Naive thymus-derived CD4-positive, alpha-beta T cell (primary cell): ENCODE measurements around the gene NSD2. TPM values are rescaled to one million over a fixed set of nuclear protein-coding genes. Genes with fewer than 3 reads are reported as not detected.
A peak's percentile ranks its signal among the peaks of the same experiment; 100 is the strongest.
"Not testable (repeated sequence)": the region's sequence is repeated elsewhere in the genome, so short reads cannot be mapped to it uniquely, and the experiment has no call there.

Experiments used
- ATAC-seq: fragments of 150-1000 bp; cut with Tn5 transposase; 2 replicates; pipeline ENCODE4 v1.10.0; 2021; ENCODE audit warnings: mild to moderate bottlenecking, moderate library complexity
- CTCF ChIA-PET: fragments of 350-600 bp; sonication (Branson Sonifier 250); formaldehyde crosslinking; loops from one replicate; lab custom pipeline; 2021; ENCODE audit warnings: antibody characterized with exemption; lab: Charles Lee
- POLR2A ChIA-PET: fragments of 350-600 bp; sonication (Branson Sonifier 250); formaldehyde crosslinking; loops from one replicate; lab custom pipeline; 2021; ENCODE audit warnings: antibody characterized with exemption, inconsistent platforms; lab: Charles Lee
- DNase-seq, 9 donors: peaks; one replicate each; pipeline versions ENCODE4 v3.0.0 to v3.0.0-alpha.2; 2020 to 2022; ENCODE audit warnings: mixed read lengths in 1 of 9
- H3K27ac ChIP-seq: one replicate; pipeline ENCODE4 v1.7.0; 2013; ENCODE audit warnings: mild to moderate bottlenecking, low read depth, low read length, moderate library complexity
- H3K27me3 ChIP-seq, 2 donors: one replicate each; pipeline ENCODE4 v1.7.0; 2013; ENCODE audit warnings: low read length in 2 of 2, mild to moderate bottlenecking in 2 of 2, moderate library complexity in 2 of 2; ENCODE audit not compliant: control insufficient read depth in 2 of 2, insufficient read depth in 2 of 2
- H3K36me3 ChIP-seq, 3 experiments: 1 replicate in 2 of 3; 2 replicates in 1 of 3; pipeline ENCODE4 v1.7.0; 2013; ENCODE audit warnings: low read length in 3 of 3, mild to moderate bottlenecking in 3 of 3, moderate library complexity in 1 of 3; ENCODE audit not compliant: insufficient read depth in 3 of 3, control insufficient read depth in 2 of 3
- H3K4me1 ChIP-seq, 2 donors: one replicate each; pipeline ENCODE4 v1.7.0; 2013; ENCODE audit warnings: low read length in 2 of 2, mild to moderate bottlenecking in 2 of 2, moderate library complexity in 1 of 2; ENCODE audit not compliant: control insufficient read depth in 2 of 2, insufficient read depth in 2 of 2
- H3K4me3 ChIP-seq: 2 replicates; pipeline ENCODE4 v1.7.0; 2013; ENCODE audit warnings: mild to moderate bottlenecking, low read length
- H3K9me3 ChIP-seq, 3 experiments: 1 replicate in 2 of 3; 2 replicates in 1 of 3; pipeline ENCODE4 v1.7.0; 2013; ENCODE audit warnings: low read length in 3 of 3; ENCODE audit not compliant: control insufficient read depth in 2 of 3
- H3K27ac Mint-ChIP-seq, 9 donors: one replicate each; pipeline ENCODE4 v1.8.0; 2020 to 2022; ENCODE audit warnings: mixed read lengths in 9 of 9, mild to moderate bottlenecking in 8 of 9, moderate library complexity in 5 of 9, inconsistent platforms in 2 of 9
- H3K27me3 Mint-ChIP-seq, 5 donors: one replicate each; pipeline ENCODE4 v1.8.0; 2021 to 2022; ENCODE audit warnings: mixed read lengths in 5 of 5, mild to moderate bottlenecking in 1 of 5
- H3K36me3 Mint-ChIP-seq, 5 donors: one replicate each; pipeline ENCODE4 v1.8.0; 2020 to 2022; ENCODE audit warnings: mixed read lengths in 5 of 5, mild to moderate bottlenecking in 3 of 5, inconsistent platforms in 1 of 5
- H3K4me1 Mint-ChIP-seq, 7 donors: one replicate each; pipeline ENCODE4 v1.8.0; 2020 to 2022; ENCODE audit warnings: mixed read lengths in 7 of 7, mild to moderate bottlenecking in 3 of 7, inconsistent platforms in 1 of 7
- H3K4me3 Mint-ChIP-seq, 10 donors: one replicate each; pipeline ENCODE4 v1.8.0; 2020 to 2022; ENCODE audit warnings: mild to moderate bottlenecking in 10 of 10, mixed read lengths in 10 of 10, moderate library complexity in 6 of 10, inconsistent platforms in 2 of 10
- H3K9me3 Mint-ChIP-seq, 11 donors: one replicate each; pipeline ENCODE4 v1.8.0; 2020 to 2022; ENCODE audit warnings: mixed read lengths in 11 of 11, mild to moderate bottlenecking in 4 of 11, inconsistent platforms in 1 of 11, moderate library complexity in 1 of 11
- intact Hi-C, 2 donors: fragments of 100-400 bp; cut with micrococcal nuclease; formaldehyde crosslinking; loops; one replicate each; pipeline ENCODE4 v1.15.1; 2023
- polyA plus RNA-seq, 2 donors: library from polyadenylated mRNA; unstranded; fragments of 300-500 nt; fragmentation: Illumina TruSeq; gene quantifications; one replicate each; pipeline ENCODE4 v1.2.3, GENCODE V29; 2021
- total RNA-seq, 6 experiments: library from RNA in 5 of 6; stranded (reverse) in 5 of 6; gene quantifications; 1 replicate in 5 of 6; 2 replicates in 1 of 6; pipeline ENCODE4 v1.2.3 and lab custom pipeline; 2021 to 2026

NSD2 gene
- total and polyA plus RNA-seq, 7 experiments from 2014 or later = 2.7 to 207 (median 37.3) TPM

DNA sequence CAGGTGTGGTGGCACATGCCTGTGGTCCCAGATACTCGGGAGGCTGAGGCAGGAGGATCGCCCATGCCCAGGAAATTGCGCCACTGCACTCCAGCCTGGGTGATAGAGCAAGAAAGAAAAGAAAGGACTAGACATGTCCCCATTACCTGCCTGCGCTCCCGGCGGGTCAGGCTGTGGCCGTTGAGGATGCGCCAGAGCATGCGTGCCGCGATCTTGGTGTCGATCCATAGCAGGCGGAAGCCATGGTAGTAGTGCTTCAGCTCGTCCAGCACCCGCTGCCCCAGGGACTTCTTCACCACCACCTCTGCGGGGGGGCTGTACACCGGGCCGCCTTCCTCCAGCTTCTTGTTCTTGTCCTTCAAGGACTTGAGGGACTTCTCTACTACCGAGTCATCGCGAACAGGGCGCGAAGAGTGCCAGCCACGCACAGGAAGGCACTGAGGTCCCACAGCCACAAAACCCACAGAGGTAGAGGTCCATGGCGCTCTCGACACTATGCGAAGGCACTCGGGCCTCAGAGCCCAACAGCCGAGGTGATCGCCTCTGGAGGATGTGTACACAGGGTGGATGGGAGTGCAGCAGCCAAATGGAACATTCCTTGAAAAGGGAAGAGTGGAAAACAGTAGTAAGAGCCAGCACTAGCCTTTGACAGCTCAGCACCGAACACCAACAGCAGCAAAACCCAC, 29.8 kb upstream of the NSD2 start:
- H3K36me3 ChIP-seq = peaks cover 0 to 51% (median 13%) of the 10 kb centered on the region in 3 experiments
- H3K4me3 Mint-ChIP-seq = no peak overlapping the region
- CTCF ChIA-PET = no interaction called here
- no peak overlapping the region for H3K4me3 ChIP-seq
- H3K27me3 Mint-ChIP-seq = no peaks in the 10 kb centered on the region
- H3K9me3 Mint-ChIP-seq = no peaks in the 10 kb centered on the region
- no peaks in the 10 kb centered on the region for H3K4me1 ChIP-seq
- DNase-seq (no peak), ATAC-seq (no peak)
- intact Hi-C loops = no loop called here
- H3K4me1 Mint-ChIP-seq = peaks cover 4 to 26% (median 14%) of the 10 kb centered on the region in 7 donors
- peaks cover 8 to 32% (median 20%) of the 10 kb centered on the region in 5 donors for H3K36me3 Mint-ChIP-seq
- no peaks in the 10 kb centered on the region for H3K27me3 ChIP-seq
- POLR2A ChIA-PET = no interaction called here
- no peak overlapping the region for H3K27ac Mint-ChIP-seq
- no peak overlapping the region for H3K27ac ChIP-seq
- H3K9me3 ChIP-seq = no peaks in the 10 kb centered on the region

DNA sequence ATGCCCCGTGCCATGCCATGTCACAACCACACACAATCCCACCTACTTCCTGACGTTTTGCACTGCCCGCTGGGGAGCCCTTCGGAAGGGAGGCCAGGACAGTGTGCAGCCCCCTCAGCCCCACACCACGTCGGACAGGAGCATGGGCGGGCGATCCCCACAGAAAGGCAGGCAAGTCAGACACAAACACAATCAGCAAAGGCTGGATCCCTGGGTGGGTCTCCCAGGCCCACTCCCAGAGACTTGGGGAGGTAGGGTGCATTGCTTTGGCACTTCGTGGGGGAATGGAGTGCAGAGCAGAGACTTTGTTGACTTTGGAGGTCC, 29.3 kb upstream of the NSD2 start:
- intact Hi-C loops = no loop called here
- ChIA-PET POLR2A (no interaction called here), CTCF (no interaction called here)
- Histone ChIP-seq H3K27me3 (no peaks in the 10 kb centered on the region), H3K9me3 (no peaks in the 10 kb centered on the region), H3K27ac (no peak overlapping the region), H3K4me1 (no peaks in the 10 kb centered on the region), H3K36me3 (peaks cover 0 to 46% (median 13%) of the 10 kb centered on the region in 3 experiments), H3K4me3 (no peak overlapping the region)
- H3K27me3 Mint-ChIP-seq = no peaks in the 10 kb centered on the region
- H3K9me3 Mint-ChIP-seq = no peaks in the 10 kb centered on the region
- ATAC-seq = no peak
- no peak for DNase-seq
- H3K27ac Mint-ChIP-seq = no peak overlapping the region
- peaks cover 4 to 26% (median 14%) of the 10 kb centered on the region in 7 donors for H3K4me1 Mint-ChIP-seq
- H3K4me3 Mint-ChIP-seq = no peak overlapping the region
- H3K36me3 Mint-ChIP-seq = peaks cover 8 to 36% (median 18%) of the 10 kb centered on the region in 5 donors

- ChIA-PET CTCF (no interaction called here), POLR2A (no interaction called here)
Measured at GRCh38 chr4:1842339-1842895, 28.8 kb upstream of the NSD2 start.

DNA sequence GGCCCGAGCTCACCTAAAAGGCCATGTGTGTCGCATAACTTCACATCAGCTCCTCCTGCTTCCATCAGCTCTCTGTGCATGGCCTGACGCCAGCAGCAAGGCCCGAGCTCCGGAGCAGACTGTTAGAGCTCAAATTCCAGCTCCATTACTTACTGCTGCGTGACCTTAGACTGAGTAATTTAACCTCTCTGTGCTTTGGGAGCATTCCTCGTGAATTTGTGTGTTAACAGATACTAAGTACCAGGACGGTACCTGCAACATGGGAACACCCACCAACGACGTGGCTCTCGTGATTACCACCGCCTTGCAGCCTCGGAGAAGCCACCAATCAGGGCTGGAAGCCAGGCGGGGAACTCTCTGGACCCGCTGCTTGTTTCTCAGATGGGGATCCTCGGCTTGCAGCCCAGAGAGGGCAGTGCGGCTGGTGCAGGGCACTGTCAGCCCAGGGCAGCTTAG, 28.2 kb upstream of the NSD2 start:
- no peaks in the 10 kb centered on the region for H3K27me3 Mint-ChIP-seq
- CTCF ChIA-PET = no interaction called here
- H3K27ac Mint-ChIP-seq = no peak overlapping the region
- Histone ChIP-seq H3K4me3 (no peak overlapping the region), H3K9me3 (no peaks in the 10 kb centered on the region), H3K27me3 (no peaks in the 10 kb centered on the region), H3K27ac (no peak overlapping the region), H3K36me3 (peaks cover 0 to 47% (median 13%) of the 10 kb centered on the region in 3 experiments), H3K4me1 (no peaks in the 10 kb centered on the region)
- peaks cover 4 to 26% (median 14%) of the 10 kb centered on the region in 7 donors for H3K4me1 Mint-ChIP-seq
- POLR2A ChIA-PET = no interaction called here
- intact Hi-C loops = no loop called here
- peaks cover 8 to 38% (median 15%) of the 10 kb centered on the region in 5 donors for H3K36me3 Mint-ChIP-seq
- no peaks in the 10 kb centered on the region for H3K9me3 Mint-ChIP-seq
- no peak overlapping the region for H3K4me3 Mint-ChIP-seq
- DNase-seq = no peak
- no peak for ATAC-seq

More at GRCh38 chr4:1842339-1842895, 28.8 kb upstream of the NSD2 start:
- peaks cover 0 to 46% (median 13%) of the 10 kb centered on the region in 3 experiments for H3K36me3 ChIP-seq
- no peak for ATAC-seq
- intact Hi-C loops = no loop called here
- no peak overlapping the region for H3K4me3 ChIP-seq
- no peak overlapping the region for H3K27ac Mint-ChIP-seq
- peaks cover 4 to 26% (median 14%) of the 10 kb centered on the region in 7 donors for H3K4me1 Mint-ChIP-seq
- H3K27ac ChIP-seq = no peak overlapping the region
- H3K36me3 Mint-ChIP-seq = peaks cover 8 to 38% (median 15%) of the 10 kb centered on the region in 5 donors
- DNase-seq = no peak
- H3K9me3 Mint-ChIP-seq = no peaks in the 10 kb centered on the region
- H3K4me1 ChIP-seq = no peaks in the 10 kb centered on the region
- peak overlapping the region in 1 of 10 donors; percentile 50 for H3K4me3 Mint-ChIP-seq
- no peaks in the 10 kb centered on the region for H3K9me3 ChIP-seq
- no peaks in the 10 kb centered on the region for H3K27me3 Mint-ChIP-seq
- no peaks in the 10 kb centered on the region for H3K27me3 ChIP-seq

GRCh38 chr4:1843852-1844251, 27.3 kb upstream of the NSD2 start:
- ChIA-PET CTCF (no interaction called here), POLR2A (no interaction called here)
- Mint-ChIP-seq H3K4me1 (peaks cover 4 to 24% (median 13%) of the 10 kb centered on the region in 7 donors), H3K36me3 (peaks cover 8 to 38% (median 14%) of the 10 kb centered on the region in 5 donors), H3K9me3 (no peaks in the 10 kb centered on the region), H3K4me3 (no peak overlapping the region), H3K27me3 (no peaks in the 10 kb centered on the region), H3K27ac (no peak overlapping the region)
- H3K4me3 ChIP-seq = no peak overlapping the region
- DNase-seq (no peak), ATAC-seq (no peak)
- H3K27ac ChIP-seq = no peak overlapping the region
- intact Hi-C loops = no loop called here
- no peaks in the 10 kb centered on the region for H3K27me3 ChIP-seq
- peaks cover 0 to 41% (median 13%) of the 10 kb centered on the region in 3 experiments for H3K36me3 ChIP-seq
- H3K4me1 ChIP-seq = no peaks in the 10 kb centered on the region
- no peaks in the 10 kb centered on the region for H3K9me3 ChIP-seq

GRCh38 chr4:1844618-1845017, 26.6 kb upstream of the NSD2 start:
- peaks cover 2 to 33% (median 8%) of the 10 kb centered on the region in 5 donors for H3K36me3 Mint-ChIP-seq
- POLR2A ChIA-PET = not testable (repeated sequence)

More at GRCh38 chr4:1844618-1845017, 26.6 kb upstream of the NSD2 start:
- H3K27me3 Mint-ChIP-seq, H3K27ac Mint-ChIP-seq, H3K4me1 ChIP-seq, H3K27ac ChIP-seq, CTCF ChIA-PET, H3K4me3 Mint-ChIP-seq, intact Hi-C loops, H3K9me3 Mint-ChIP-seq, H3K9me3 ChIP-seq, ATAC-seq, H3K4me3 ChIP-seq, H3K27me3 ChIP-seq, DNase-seq: not testable (repeated sequence)
- peaks cover 0 to 34% (median 12%) of the 10 kb centered on the region in 3 experiments for H3K36me3 ChIP-seq
- H3K4me1 Mint-ChIP-seq = peaks cover 4 to 18% (median 8%) of the 10 kb centered on the region in 7 donors
